NCI-H2227 (cell line): Measurements from ENCODE around the gene RING1.

Experiments used
- DNase-seq: peaks from one replicate; lab custom pipeline; 2025; ENCODE audit not compliant: unreplicated experiment; lab: John Stamatoyannopoulos, UW

RING1 gene

DNA sequence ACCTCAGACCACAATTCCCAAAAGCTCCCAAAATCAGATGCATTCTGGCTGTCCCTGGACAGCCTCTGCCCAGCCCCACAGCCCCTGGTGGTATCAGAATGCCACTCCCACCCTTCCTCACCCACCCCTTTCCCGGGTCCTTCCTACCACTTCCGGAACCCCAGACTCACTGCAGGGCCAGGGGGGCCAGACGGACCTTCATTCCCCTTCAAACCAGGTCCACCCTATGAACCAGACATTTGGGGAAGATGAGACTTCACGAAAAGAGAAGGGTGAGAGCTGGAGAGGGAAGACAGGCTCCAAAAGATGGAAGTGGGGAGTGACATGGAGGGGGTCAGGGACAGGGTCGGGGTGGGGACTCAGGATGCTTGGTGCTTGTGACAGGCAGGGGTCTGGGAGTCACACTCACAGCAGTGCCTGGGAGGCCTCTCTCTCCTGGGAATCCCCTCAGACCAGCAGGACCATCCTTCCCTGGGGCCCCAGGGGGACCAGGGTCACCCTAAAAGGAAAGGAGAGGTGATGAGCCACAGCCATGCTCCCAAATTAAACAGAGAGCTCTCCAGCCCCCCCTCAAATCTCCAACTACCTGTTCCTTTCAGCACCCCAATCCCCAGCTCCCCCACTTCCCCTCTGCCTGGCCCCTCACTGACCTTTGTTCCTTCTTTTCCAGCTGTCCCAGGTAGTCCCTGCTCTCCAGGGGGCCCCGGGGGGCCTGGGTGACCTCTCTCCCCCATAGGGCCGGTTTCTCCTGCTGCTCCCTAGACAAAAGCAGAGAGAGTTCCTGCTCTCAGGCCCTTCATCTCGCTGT is 36.2 kb upstream of the RING1 start:
- no peak for DNase-seq

- peak; percentile 13 for DNase-seq
These were observed 35.4 kb upstream of the RING1 start for GRCh38 chr6:33172688-33173534.

DNA sequence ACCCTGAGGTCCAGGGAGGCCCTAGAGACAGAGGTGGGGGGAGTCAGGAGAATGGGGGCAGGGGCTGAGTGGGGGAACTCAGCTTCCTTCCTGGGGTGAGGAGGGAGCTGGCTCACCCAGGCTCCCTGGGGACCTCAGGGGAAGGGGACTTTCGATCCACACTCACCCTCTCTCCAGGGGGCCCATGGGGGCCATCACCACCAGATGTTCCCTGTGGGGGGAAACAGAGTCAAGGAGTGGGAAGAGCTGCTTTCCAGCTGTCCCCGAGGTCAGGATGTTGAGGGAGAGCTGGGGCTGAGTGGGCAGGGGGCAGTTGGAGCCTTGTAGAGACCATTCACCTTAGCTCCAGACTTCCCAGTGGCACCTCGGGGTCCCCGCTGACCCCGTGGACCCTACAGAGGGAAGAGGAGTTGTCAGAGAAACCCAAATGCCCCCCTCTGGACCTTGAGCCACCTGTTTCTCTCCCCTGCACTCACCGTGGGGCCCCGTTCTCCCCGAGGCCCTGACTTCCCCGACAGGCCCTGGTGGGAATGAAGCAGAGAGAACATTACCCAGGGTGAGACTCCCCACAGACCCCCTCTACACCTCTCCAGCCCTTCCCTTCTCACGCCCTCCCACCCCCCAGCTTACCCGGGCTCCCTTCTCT is 34.6 kb upstream of the RING1 start:
- no peak for DNase-seq

DNA sequence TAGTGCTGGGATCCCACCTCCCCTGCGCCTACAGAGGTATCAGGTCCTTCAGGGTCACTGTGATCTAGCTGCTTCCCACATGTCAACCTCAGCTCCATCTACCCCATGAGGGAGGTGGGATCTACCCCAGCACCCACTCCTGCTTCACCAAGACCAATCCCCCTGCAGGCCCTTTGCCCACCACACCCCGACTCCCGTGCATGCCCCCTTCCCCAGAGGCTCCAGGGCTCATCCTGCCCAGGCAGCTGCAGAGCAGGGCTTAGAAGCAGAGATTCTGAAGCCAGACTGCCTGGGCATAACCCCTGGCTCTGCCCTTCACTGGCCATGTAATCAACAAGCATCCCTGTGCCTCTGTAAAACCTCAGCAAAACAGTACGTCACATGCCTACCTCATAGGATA is 33.5 kb upstream of the RING1 start:
- DNase-seq = no peak

- no peak for DNase-seq
These were observed 32.7 kb upstream of the RING1 start for GRCh38 chr6:33175436-33176069.

GRCh38 chr6:33176906-33177305 is 31.4 kb upstream of the RING1 start:
- no peak for DNase-seq

DNA sequence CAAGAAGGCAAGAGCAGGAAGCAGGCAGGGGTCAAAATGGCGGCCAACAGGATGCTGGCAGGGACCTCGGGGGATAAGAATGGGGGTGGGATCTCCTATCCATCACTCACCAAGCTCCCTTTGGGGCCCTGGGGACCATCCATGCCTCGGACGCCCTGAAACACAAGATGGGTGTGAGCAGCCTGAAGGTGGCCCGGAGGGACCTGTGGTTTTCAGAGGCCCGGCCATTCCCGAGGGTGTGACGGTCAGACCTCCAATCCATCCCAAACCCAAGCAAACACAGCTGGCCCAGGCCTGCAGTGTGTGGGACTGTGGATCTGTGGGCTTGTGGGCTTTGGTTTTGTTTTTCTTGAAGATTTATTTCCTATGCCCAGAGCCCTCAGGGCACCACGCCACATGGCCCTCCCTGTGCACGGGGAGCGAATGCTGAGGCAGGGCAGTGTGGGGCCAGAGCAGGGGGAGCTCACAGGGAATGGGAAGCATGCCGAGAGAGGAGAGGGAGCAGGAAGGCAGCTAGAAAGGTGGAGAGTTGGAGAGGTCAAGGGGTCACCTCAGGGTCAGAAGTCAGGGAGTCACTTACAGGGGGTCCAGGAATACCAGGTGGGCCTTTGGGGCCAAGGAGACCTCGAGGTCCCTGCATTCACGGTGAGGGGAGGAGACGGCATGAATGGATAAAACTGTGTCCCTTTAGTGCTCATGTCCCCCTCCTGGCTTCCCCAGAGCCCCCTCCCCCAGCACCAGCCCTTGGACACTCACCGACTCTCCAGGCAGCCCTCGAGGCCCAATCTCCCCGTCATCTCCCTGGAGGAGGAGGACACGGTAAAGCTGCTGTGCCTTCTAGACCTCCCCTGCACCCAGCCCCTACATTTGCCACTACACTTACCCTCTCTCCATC is 30.5 kb upstream of the RING1 start:
- no peak for DNase-seq

GRCh38 chr6:33178755-33179475 is 29.4 kb upstream of the RING1 start:
- DNase-seq = no peak

DNA sequence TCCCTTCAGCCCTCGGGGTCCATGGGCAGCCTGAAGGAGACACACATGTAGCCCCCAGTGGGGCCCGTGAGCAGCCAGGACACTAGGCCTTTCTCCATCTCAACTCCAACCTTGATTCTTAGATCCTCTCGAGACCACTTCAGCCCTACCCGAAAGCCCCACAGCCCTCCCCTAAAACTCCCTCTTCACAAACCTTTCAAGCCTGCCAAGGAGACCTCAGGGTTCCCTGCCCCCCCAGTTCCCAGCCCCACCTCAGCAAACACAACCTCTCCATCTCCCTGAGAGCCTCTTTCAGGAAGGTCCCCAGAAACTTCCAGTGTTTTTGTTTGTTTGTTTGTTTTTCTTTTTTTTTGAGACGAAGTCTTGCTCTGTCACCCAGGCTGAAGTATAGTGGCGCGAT is 27.2 kb upstream of the RING1 start:
- no peak for DNase-seq

DNA sequence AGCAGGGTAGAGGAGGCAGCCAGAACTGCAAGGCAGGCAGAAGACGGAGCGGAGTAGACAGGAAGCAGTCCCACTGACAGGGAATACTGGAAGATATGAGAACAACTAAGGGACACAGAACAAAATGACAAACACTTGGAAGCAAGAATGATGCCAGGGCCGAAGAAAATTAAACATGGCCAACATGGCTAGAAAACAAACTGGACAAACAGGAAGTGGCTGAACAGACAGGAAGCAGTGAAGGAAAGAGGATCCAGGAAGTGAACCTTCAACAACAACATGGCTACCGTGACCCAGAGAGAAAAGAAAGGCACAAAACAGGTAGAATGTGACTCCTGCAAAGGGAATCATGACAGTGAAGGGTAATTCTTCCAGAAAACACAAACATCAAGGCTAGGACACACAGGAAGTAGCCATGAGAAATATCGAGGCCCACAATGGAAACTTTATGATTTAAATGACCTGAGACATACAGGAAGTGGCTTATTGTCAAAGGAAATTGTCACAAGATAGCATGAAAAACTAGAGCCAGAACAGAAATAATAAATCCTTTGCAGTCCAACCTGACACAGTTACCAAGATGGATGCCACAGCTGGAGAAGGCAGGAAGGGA is 25.1 kb upstream of the RING1 start:
- DNase-seq = no peak

DNA sequence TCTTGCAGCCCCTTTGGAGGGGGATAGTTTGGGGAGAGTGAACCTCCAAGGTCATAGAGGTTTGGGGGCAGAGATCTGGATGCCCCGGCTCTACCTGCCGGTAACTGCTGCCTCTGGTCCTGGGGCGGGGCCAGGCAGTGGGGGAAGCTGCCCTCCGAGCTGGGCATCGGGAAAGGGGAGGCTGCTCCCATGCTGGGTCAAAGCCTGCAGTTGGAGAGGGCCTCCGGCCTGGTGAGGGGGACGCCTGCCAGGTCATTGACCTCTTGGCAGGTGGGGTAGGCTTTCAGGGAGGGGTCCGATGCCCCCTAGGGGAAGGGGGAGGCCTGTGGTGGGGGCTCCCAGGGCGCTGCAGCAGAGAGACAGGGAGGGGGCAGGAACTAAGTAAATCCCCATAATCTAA is 23.1 kb upstream of the RING1 start:
- DNase-seq = no peak

- DNase-seq = no peak
These were observed 22.6 kb upstream of the RING1 start for GRCh38 chr6:33185654-33186187.

- no peak for DNase-seq
These were observed 20.5 kb upstream of the RING1 start for GRCh38 chr6:33187809-33188208.

DNA sequence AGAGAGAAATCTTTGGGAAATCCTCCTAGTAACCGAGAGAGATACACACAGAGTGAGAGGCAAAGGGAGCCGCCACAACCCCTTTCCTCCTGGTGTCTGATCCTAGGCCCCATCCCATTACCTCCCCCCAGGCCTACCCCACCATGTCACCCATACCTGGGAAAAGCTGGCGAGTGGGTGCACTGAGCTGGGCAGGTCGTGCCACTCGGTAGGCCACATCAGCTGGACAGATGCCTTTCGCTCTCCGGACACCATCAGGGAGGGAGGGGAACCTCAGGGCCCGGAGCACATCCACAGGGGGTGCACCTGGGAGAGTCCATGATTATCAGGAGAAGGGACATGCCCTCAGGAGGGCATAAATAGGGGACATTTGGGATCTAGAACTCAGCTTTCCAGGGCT is 19.1 kb upstream of the RING1 start:
- DNase-seq = no peak

DNA sequence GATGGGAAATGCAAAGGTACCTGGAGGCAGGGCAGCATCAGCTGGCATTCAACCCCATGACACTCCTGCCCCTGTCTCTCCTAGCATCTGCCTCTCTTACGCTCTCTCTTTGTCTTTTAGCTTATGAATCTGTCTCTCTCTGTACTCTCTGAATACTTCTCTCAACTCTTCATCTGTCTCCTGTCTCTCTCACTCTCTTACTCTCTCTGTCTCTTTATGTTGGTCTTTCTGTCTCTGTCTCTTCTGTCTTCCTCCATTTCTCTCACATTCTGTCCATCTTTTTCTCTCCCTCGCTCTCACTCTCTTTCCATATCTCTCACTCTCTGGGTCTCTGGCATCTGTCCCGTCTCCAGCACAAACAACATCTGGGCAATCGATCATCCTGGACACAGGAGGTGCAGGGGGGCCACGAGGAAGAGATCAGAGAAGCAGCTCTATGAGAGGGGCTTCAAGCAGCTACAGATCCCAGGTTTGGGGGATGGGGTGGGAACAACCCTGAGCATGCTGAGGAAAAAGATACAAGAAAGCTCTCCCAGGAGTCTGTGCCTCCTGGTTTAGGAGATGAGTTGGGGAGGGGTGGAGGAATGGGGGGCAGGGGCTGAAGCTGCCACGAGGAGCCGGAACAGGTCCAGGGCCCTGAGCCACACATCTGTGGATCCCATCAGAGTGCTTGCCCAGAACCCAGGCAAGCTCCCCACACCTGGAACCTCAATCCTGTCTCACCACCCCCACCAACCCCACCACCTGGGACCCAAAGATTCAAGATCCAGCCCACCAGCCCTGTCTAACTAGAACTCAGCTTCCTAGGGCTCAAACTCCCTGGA is 18.5 kb upstream of the RING1 start:
- DNase-seq = no peak

DNA sequence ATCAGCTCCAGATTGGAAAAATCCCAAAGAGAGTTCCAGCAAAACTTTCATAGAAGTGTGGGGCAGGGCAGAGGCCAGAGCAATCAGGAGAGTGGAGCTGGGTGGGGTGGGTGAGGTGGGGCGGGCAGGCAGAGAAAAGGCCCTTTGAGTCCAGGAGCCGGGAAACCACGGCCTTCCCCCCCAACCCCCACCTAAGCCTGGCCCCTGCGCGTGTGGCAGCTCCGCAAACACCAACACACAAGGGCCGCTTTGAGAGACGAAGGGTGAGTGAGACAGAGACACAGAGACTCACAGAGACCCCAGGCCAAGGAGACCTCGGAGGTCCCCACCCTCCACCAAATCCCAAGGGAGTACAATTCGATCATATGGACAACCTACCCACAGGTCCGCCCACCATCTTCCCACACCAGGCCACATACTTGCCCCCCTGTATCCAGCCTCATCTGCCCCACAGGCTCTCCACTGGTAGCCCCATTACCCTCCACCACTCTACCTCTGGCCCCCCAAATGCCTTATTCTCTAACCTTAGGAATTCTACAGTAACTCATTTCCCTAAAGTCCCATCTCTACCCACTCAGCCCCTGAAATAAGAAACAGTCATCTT is 17.7 kb upstream of the RING1 start:
- no peak for DNase-seq

DNA sequence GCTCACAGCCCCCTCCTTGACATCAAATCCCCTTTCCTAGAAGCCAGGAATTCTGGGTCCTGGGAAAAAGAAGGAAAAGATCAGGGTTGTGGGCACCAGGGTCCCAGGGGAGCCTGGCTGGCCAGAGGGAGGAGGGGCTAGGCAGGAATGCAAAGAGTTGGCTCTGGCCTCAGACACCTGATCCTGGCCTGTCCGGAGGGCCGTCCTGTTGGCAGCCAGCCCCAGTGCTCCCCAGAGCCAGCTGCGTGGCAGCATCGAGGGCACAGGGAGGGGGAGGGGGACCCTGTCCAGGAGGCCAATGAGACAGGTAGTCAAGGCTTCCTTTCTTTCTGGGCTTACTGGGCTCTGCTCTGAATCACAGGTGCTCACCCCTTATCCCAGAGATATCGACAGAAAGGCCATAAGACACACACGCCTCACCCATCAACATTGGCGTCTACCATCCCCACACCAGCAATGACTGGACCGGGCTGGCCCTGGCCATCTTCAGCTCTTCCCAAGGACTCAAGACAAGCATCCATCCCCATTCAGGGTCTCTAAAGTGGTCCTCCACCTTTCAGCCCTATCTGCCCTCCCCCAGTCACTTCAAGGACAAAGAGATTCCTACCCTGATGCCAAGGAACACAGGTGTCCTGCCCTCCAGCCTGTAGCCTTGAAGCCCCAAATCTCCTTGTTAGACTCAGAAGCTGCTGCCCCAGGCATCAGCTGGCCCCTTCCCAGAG is 16.8 kb upstream of the RING1 start:
- DNase-seq = no peak
